GM19240 (cell line): ENCODE results near the gene FUT9.

Source experiments
- DNase-seq: peaks from one replicate; pipeline ENCODE4 v3.0.0; 2011; ENCODE audit warnings: low spot score; ENCODE audit not compliant: insufficient read length

The FUT9 gene

GRCh38 chr6:96066376-96066775 lies 50.6 kb downstream of the FUT9 start:
- no peak for DNase-seq

DNA sequence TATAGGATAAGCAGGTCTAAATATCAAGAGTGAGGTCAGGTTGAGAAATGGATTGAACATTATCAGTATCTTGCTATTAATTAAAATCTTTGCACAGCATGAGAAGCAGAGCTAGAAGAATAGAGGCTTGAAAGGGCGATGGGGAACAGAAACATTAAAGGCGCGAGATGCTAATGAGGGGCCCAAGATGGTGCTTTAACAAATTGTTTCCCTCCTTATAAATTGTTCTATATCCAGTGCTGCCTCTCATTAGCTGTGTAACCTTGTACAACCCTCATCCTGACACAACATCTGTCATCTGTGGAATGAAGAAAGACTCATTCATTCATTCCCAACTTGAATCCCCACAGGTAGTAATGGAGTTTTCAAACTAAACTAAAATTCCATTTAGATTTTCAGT lies 57.8 kb downstream of the FUT9 start:
- no peak for DNase-seq

DNA sequence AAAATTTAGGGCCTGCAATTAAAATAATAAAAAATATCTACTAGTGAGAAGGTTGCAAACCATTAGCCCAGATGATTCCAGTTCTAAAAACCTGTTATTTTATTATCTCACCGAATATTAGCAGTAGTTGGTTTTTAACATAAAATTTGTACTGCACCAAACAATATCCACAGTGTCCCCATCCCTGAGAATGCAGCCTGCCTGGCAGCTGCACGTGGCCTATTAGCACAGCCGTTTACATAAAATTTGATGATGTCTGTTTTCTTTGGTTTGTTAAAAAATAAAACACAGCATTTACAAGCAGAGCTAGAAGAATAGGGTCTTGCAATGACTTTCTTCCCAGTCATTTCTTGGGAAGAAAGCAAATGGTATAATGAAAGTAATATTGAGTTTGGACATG lies 58.2 kb downstream of the FUT9 start:
- DNase-seq, result no peak

- DNase-seq, result no peak
These were observed 60.1 kb downstream of the FUT9 start for GRCh38 chr6:96075826-96076225.

DNA sequence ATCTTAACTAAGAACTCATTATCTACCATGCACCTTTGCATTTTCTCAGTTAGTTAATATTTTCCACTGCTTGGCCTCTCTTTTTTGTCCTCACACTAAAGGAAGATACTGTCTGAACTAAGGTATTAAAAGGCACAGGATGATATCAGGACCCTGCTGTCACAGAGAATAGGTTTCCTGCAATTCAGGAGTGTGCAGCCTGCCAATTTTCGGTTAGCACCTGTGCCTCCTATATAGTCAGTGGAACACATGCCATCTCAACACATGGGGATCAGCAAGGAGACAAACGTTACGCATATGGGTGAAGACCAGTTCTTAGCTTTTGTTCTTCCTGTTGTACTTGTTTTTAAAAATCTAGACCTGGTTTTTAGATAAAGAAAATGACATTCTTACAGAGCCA lies 71.0 kb downstream of the FUT9 start:
- DNase-seq, result no peak

GRCh38 chr6:96089173-96089572 lies 73.4 kb downstream of the FUT9 start:
- no peak for DNase-seq

GRCh38 chr6:96094077-96094476 lies 78.3 kb downstream of the FUT9 start:
- no peak for DNase-seq

GRCh38 chr6:96099069-96099468 lies 83.3 kb downstream of the FUT9 start:
- no peak for DNase-seq

DNA sequence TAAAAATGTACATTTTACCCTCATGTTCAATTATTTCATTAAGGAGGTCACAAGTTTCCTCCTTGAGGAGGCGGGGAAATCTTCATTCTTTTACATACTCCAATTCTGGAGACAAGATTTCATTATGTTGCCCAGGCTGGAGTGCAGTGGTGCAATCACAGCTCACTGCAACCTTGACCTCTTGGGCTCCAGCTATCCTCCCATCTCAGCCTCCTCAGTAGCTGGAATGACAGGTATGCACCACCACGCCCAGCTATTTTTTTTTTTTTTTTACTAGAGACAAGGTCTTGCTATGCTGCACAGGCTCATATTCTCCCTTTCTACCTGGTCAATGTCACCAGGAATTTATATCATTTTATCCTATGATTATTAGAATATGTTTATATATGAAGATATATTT lies 85.8 kb downstream of the FUT9 start:
- no peak for DNase-seq

- DNase-seq, result no peak
These were observed 89.1 kb downstream of the FUT9 start for GRCh38 chr6:96104910-96105309.

- DNase-seq, result no peak
These were observed 95.1 kb downstream of the FUT9 start for GRCh38 chr6:96110878-96111277.

GRCh38 chr6:96116674-96117073 lies 100.9 kb downstream of the FUT9 start:
- no peak for DNase-seq

DNA sequence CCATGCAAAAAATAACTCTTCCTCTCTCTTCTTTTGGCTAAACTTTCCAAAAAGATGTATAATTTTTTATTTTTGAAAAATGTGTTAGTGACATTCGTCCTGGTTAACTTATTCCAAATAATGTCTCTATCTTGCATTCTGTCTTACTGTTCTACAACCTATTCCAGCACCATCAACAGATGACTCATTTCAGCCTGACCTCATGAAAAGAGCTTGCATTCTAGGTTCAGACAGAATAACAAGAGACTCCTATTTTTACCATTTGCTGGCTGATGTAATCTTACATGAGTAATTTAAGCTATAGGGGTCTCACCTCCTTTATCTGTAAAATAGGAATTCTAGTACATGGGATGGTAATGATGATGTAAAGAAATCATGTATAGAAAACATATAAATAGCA lies 109.0 kb downstream of the FUT9 start:
- no peak for DNase-seq

DNA sequence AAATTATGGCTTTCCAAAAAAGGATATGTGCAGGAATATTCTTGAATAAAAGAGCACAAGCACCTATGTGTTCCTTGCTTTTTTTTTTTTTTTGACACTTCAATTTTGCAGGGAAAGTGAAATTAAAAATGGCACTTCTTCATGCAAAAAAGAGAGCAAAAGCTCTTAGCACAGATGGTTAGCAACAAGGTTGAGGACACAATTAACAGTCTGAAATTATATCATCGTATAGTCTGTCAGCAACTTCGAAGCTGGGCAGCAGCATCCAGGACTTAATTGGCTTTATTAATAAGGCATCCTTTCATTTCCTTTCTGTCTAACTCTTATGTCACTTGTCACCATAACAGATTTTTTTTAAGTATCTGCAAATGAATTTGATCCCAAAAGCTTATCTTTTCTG lies 122.6 kb downstream of the FUT9 start:
- no peak for DNase-seq

DNA sequence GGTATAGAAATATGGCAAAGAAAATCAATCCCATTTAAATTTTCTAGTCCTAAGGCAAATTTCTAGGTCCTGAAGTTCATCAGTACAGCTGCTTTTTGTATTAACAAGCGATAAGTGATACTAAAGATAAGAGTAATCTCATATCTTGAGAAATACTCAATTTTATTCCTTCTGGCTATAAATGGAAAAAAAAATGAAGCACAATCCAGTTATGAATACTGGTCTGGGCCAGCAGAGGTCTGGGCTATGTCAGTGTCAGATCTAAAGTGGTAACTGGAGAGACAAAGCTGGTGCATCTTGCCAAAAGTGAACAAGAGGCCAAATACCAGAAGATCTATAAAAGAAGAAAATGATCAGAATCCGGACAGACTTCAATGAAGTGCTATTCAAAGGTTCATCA lies 126.4 kb downstream of the FUT9 start:
- no peak for DNase-seq

DNA sequence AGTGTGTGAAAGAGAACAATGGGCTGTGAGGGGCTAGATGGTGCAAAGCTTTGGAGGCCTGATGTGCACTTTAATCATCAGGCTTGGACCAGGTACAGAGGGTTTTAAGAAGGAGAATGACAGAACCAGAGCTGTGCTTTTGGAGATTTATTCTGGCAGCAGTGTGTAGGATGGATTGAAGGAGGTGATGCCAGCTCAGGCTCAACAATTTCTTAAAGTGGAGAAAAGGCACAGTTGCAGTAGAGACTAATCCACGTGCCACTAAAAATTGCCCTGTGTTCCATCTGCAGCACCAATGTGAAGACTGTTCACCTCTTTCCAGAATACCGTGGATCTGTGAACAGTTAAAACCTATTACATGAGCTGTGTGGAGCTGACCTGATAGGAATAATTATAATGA lies 134.7 kb downstream of the FUT9 start:
- no peak for DNase-seq

GRCh38 chr6:96151707-96152106 lies 135.9 kb downstream of the FUT9 start:
- no peak for DNase-seq

DNA sequence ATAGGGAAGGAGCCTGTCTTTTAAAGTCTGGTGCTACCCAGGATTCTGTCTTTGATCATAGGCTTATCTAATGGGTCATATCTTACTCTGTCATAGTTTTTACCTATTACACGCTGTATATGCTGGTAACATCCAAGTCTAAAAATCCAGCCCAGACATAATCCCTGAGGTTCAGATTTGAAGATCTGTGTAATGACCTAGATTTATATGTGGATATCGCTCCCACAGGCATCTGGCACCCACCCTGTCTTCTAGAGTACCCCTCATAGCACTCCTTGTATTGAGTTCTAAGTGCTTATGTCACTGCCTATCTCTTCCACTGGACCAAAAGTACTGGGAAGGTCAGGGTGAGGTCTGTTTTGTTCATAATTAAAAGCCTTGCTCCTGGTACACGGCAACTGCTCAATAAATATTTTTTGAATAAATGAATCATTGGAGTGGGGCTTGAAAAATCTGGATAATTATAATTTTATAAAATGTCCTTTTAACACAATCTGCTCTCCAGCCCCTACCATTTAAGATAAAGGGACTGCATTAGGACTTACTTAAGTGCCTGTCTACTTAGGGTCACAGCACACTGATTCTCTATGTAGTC lies 136.4 kb downstream of the FUT9 start:
- no peak for DNase-seq

DNA sequence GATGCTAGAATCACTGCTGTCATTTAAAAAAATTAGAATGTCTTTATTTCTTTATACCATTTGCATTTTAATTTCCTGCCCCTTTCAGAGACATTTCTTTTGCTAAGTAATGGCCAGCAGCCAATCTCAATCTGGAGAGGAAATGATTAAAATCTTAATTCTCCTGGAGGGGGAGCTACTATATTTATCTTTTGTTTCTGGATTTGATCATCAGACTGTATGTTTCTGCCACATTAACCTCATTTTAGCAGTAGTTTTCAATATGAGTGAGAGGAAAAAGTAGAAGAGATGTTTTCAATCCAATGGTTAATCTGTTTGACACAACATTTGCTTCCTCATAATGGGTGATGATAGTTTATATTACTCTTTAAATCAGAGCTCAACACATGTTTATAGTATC lies 138.0 kb downstream of the FUT9 start:
- DNase-seq, result no peak

- no peak for DNase-seq
These were observed 140.7 kb downstream of the FUT9 start for GRCh38 chr6:96156425-96156824.

GRCh38 chr6:96157018-96157565 lies 141.3 kb downstream of the FUT9 start:
- DNase-seq, result peak; percentile 6

DNA sequence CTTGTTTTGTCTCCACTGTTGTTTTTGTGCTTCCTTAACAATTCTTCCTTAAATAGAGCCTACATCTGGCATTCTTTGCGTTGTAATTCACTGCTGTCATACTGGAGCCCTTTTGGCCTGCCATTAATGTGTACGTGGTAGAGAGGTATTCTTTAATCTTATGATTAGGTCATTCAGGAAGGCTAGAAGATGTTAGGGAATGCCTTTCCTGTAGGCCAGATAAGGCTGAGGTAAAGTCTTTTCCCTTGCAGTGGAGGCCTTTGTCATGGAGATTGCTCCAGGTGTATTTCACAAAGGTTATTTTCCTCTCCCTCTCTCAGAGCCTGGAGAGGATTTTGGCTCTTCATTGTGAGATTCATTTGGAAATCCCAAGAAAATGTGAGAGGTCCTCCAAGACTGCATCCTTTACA lies 146.9 kb downstream of the FUT9 start:
- DNase-seq, result no peak

GRCh38 chr6:96164802-96165201 lies 149.0 kb downstream of the FUT9 start:
- DNase-seq, result no peak

- DNase-seq, result no peak
These were observed 155.3 kb downstream of the FUT9 start for GRCh38 chr6:96171112-96171511.
